Stimulated activated CD4-positive, alpha-beta T cell treated with anti-CD3 and anti-CD28 coated beads, Interleukin-15, amount 100 ng/mL, for 24 hours (primary cell): ENCODE measurements around the gene COG6.
A peak's percentile ranks its signal among the peaks of the same experiment; 100 is the strongest.

Experiments used
- DNase-seq: peaks from one replicate; pipeline ENCODE4 v3.0.0-alpha.2; 2020

Gene COG6

GRCh38 chr13:39773833-39774232 is 118.4 kb downstream of the COG6 start:
- no peak for DNase-seq

GRCh38 chr13:39776439-39776838 is 121.0 kb downstream of the COG6 start:
- peak; percentile 20 for DNase-seq

GRCh38 chr13:39777021-39777420 is 121.6 kb downstream of the COG6 start:
- no peak for DNase-seq

- peak; percentile 70 for DNase-seq
Observed at GRCh38 chr13:39777527-39778061, 122.1 kb downstream of the COG6 start.

GRCh38 chr13:39779337-39780265 is 124.1 kb downstream of the COG6 start:
- peak; percentile 51 for DNase-seq

GRCh38 chr13:39780711-39781110 is 125.2 kb downstream of the COG6 start:
- no peak for DNase-seq

GRCh38 chr13:39781381-39781780 is 125.9 kb downstream of the COG6 start:
- no peak for DNase-seq

GRCh38 chr13:39783051-39783450 is 127.6 kb downstream of the COG6 start:
- no peak for DNase-seq

GRCh38 chr13:39784347-39784746 is 128.9 kb downstream of the COG6 start:
- no peak for DNase-seq

GRCh38 chr13:39786091-39786490 is 130.6 kb downstream of the COG6 start:
- no peak for DNase-seq

GRCh38 chr13:39787086-39787487 is 131.6 kb downstream of the COG6 start:
- DNase-seq: peak; percentile 25

GRCh38 chr13:39788102-39788501 is 132.6 kb downstream of the COG6 start:
- DNase-seq: no peak

- DNase-seq: no peak
Observed at GRCh38 chr13:39789451-39789850, 134.0 kb downstream of the COG6 start.
